22Rv1 (cell line): ENCODE measurements around the gene GASK1A.

Experiments used
- ZFX ChIP-seq: fragments of 450-650 bp; IDR thresholded peaks from 2 replicates; pipeline ENCODE4 v1.6.1; 2017; ENCODE audit warnings: antibody characterized with exemption, borderline replicate concordance
- TF ChIP-seq, protein P1 (sequence below): fragments of 450-650 bp; IDR thresholded peaks from 2 replicates; pipeline ENCODE4 v1.5.1; 2017; ENCODE audit warnings: mild to moderate bottlenecking

DNA sequence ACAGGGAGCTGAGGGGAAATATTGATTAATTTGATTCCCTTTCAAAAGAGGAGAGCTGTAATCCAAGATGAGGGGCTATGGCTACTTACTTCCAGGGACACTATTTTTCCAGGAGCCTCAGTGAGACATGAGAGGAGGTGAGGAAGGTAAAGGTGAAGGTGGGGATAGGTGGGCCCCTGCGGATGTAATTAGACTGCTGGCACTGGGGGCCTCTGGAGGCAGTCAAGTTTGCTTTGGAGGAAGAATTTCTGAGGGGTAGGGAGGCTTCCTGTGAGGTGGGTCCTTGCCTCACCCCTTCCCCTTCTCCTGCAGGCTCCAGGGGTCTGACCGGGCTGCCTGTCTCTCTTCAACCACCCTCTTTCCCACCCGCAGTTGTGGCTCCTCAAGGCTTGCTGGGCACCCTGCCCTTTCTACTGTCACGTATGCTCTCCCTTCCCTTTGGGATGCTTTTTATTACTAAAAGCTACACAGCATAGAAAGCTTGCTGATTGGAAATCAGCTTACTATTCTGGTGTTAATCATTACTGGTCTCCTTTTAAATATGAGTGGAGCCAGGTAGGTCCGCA, 22.5 kb downstream of the GASK1A start:
- TF ChIP-seq, protein P1, sequence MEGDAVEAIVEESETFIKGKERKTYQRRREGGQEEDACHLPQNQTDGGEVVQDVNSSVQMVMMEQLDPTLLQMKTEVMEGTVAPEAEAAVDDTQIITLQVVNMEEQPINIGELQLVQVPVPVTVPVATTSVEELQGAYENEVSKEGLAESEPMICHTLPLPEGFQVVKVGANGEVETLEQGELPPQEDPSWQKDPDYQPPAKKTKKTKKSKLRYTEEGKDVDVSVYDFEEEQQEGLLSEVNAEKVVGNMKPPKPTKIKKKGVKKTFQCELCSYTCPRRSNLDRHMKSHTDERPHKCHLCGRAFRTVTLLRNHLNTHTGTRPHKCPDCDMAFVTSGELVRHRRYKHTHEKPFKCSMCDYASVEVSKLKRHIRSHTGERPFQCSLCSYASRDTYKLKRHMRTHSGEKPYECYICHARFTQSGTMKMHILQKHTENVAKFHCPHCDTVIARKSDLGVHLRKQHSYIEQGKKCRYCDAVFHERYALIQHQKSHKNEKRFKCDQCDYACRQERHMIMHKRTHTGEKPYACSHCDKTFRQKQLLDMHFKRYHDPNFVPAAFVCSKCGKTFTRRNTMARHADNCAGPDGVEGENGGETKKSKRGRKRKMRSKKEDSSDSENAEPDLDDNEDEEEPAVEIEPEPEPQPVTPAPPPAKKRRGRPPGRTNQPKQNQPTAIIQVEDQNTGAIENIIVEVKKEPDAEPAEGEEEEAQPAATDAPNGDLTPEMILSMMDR: no peak
- no peak for TF ChIP-seq ZFX
